Liver (tissue), 9 donors: ENCODE measurements around the gene PGBD4. TPM values are rescaled to one million over a fixed set of nuclear protein-coding genes. Genes with fewer than 3 reads are reported as not detected.

Experiments
- DNase-seq: peaks from one replicate; pipeline ENCODE4 v3.0.0-alpha.2; 2017; ENCODE audit warnings: low spot score
- H3K27ac ChIP-seq, 2 donors: one replicate each; pipeline ENCODE4 v1.7.0; 2013; ENCODE audit warnings: inconsistent platforms in 2 of 2, low read length in 2 of 2, control low read depth in 1 of 2, low read depth in 1 of 2, mild to moderate bottlenecking in 1 of 2
- H3K27me3 ChIP-seq, 4 donors: one replicate each; pipeline versions ENCODE4 v1.6.1 to v1.7.0; 2013; ENCODE audit warnings: low read length in 3 of 4, inconsistent platforms in 1 of 4, mild to moderate bottlenecking in 1 of 4, moderate library complexity in 1 of 4; ENCODE audit not compliant: control insufficient read depth in 4 of 4, insufficient read depth in 4 of 4
- H3K36me3 ChIP-seq, 4 donors: one replicate each; pipeline versions ENCODE4 v1.6.1 to v1.7.0; 2013; ENCODE audit warnings: low read length in 3 of 4, mild to moderate bottlenecking in 3 of 4, low read depth in 1 of 4, moderate library complexity in 1 of 4; ENCODE audit not compliant: control insufficient read depth in 4 of 4, insufficient read depth in 3 of 4
- H3K4me1 ChIP-seq, 4 donors: one replicate each; pipeline versions ENCODE4 v1.6.1 to v1.7.0; 2013; ENCODE audit warnings: low read length in 3 of 4, mild to moderate bottlenecking in 3 of 4, moderate library complexity in 1 of 4; ENCODE audit not compliant: control insufficient read depth in 4 of 4, insufficient read depth in 4 of 4
- H3K4me3 ChIP-seq, 3 donors: one replicate each; pipeline versions ENCODE4 v1.6.1 to v1.7.0; 2013; ENCODE audit warnings: low read length in 3 of 3, control low read depth in 1 of 3, low read depth in 1 of 3, mild to moderate bottlenecking in 1 of 3
- H3K9ac ChIP-seq, 2 donors: one replicate each; pipeline ENCODE4 v1.7.0; 2013; ENCODE audit warnings: low read length in 2 of 2, mild to moderate bottlenecking in 2 of 2, moderate library complexity in 2 of 2, control low read depth in 1 of 2, low read depth in 1 of 2
- H3K9me3 ChIP-seq, 4 donors: one replicate each; pipeline versions ENCODE4 v1.6.1 to v1.7.0; 2013; ENCODE audit warnings: low read length in 3 of 4; ENCODE audit not compliant: control insufficient read depth in 4 of 4
- ATF3 ChIP-seq: IDR thresholded peaks from 2 replicates; pipeline ENCODE4 v1.6.1; 2016; ENCODE audit warnings: antibody characterized with exemption
- CTCF ChIP-seq: fragments of 150-350 bp; IDR thresholded peaks from 2 replicates; pipeline ENCODE4 v1.5.1; 2017; ENCODE audit warnings: improper control_type of control experiment, low read depth, low read length; ENCODE audit not compliant: missing input control
- EGR1 ChIP-seq, 2 donors: IDR thresholded peaks; 2 replicates each; pipeline ENCODE4 v1.6.1; 2016 to 2018; ENCODE audit warnings: antibody characterized with exemption in 2 of 2, low read depth in 2 of 2
- FOXA1 ChIP-seq: IDR thresholded peaks from 2 replicates; pipeline ENCODE4 v1.6.1; 2016; ENCODE audit warnings: antibody characterized with exemption
- FOXA2 ChIP-seq: IDR thresholded peaks from 2 replicates; pipeline ENCODE4 v1.6.1; 2016; ENCODE audit warnings: antibody characterized with exemption
- GABPA ChIP-seq, 2 donors: IDR thresholded peaks in 1 of 2; conservative IDR thresholded peaks in 1 of 2; 2 replicates each; pipeline ENCODE4 v1.6.1; 2016; ENCODE audit warnings: antibody characterized with exemption in 2 of 2, mild to moderate bottlenecking in 1 of 2, moderate library complexity in 1 of 2
- HNF4A ChIP-seq, 2 donors: conservative IDR thresholded peaks; 2 replicates each; pipeline ENCODE4 v1.6.1; 2016; ENCODE audit warnings: antibody characterized with exemption in 2 of 2, mild to moderate bottlenecking in 2 of 2
- HNF4G ChIP-seq: IDR thresholded peaks from 2 replicates; pipeline ENCODE4 v1.6.1; 2016; ENCODE audit warnings: antibody characterized with exemption
- JUND ChIP-seq, 2 donors: IDR thresholded peaks; 2 replicates each; pipeline ENCODE4 v1.6.1; 2016; ENCODE audit warnings: antibody characterized with exemption in 2 of 2
- MAX ChIP-seq: IDR thresholded peaks from 2 replicates; pipeline ENCODE4 v1.6.1; 2016; ENCODE audit warnings: antibody characterized with exemption
- NR2F2 ChIP-seq: IDR thresholded peaks from 2 replicates; pipeline ENCODE4 v1.6.1; 2016; ENCODE audit warnings: antibody characterized with exemption
- RAD21 ChIP-seq, 2 donors: IDR thresholded peaks; 2 replicates each; pipeline ENCODE4 v1.6.1; 2016; ENCODE audit warnings: antibody characterized with exemption in 2 of 2, mild to moderate bottlenecking in 2 of 2
- REST ChIP-seq: IDR thresholded peaks from 2 replicates; pipeline ENCODE4 v1.6.1; 2016; ENCODE audit warnings: antibody characterized with exemption, mild to moderate bottlenecking
- RXRA ChIP-seq, 2 donors: IDR thresholded peaks; 2 replicates each; pipeline ENCODE4 v1.6.1; 2017 to 2018; ENCODE audit warnings: antibody characterized with exemption in 2 of 2, mild to moderate bottlenecking in 1 of 2
- SP1 ChIP-seq: IDR thresholded peaks from 2 replicates; pipeline ENCODE4 v1.6.1; 2018; ENCODE audit warnings: antibody characterized with exemption, mild to moderate bottlenecking
- TAF1 ChIP-seq: conservative IDR thresholded peaks from 2 replicates; pipeline ENCODE4 v1.6.1; 2016; ENCODE audit warnings: antibody characterized with exemption, mild to moderate bottlenecking
- ZBTB33 ChIP-seq: IDR thresholded peaks from 2 replicates; pipeline ENCODE4 v1.6.1; 2016; ENCODE audit warnings: antibody characterized with exemption
- WGBS: extraction: QIAGEN DNeasy Blood & Tissue Kit; methylation state at CpG from one replicate; pipeline ENCODE4 v1.1.7; 2013; 5-methylcytosine and 5-hydroxymethylcytosine counted together
- polyA plus RNA-seq, 2 donors: library from polyadenylated mRNA; stranded (reverse) in 1 of 2; unstranded in 1 of 2; fragments of 200-250 nt in 1 of 2; fragments of >200 nt in 1 of 2; fragmentation: Nextera tagmentation in 1 of 2; extraction: Ambion mirVana in 1 of 2; gene quantifications; one replicate each; pipeline versions ENCODE4 v1.2.1 to v1.2.3, GENCODE V29; 2013 to 2015
- total RNA-seq, 2 donors: library from RNA; depleted of rRNA; stranded (reverse); fragments of >200 nt; gene quantifications; one replicate each; pipeline ENCODE4 v1.2.3, GENCODE V29; 2014
- donor health status: healthy.
- donor health status: healthy.
- donor health status: healthy.
- donor health status: healthy.
- donor health status: healthy.

Gene PGBD4
- total and polyA plus RNA-seq, 4 donors = 0.39 to 1.1 (median 0.94) TPM

- Histone ChIP-seq H3K27me3 (no peaks in the 10 kb centered on the region), H3K4me3 (no peak overlapping the region), H3K9ac (no peak overlapping the region), H3K36me3 (no peaks in the 10 kb centered on the region), H3K9me3 (no peaks in the 10 kb centered on the region), H3K4me1 (no peaks in the 10 kb centered on the region), H3K27ac (no peak overlapping the region)
- 69% methylated on average over 2 of the region's 2 CpGs for WGBS
- no peak for DNase-seq
- no peak for TF ChIP-seq HNF4A (conservative IDR thresholded peaks at IDR 0.05)
- TF ChIP-seq MAX = no peak
These were observed 42.4 kb upstream of the PGBD4 start for GRCh38 chr15:34059476-34059875.

- no peaks in the 10 kb centered on the region for H3K36me3 ChIP-seq
- no peaks in the 10 kb centered on the region for H3K9me3 ChIP-seq
- TF ChIP-seq EGR1 (IDR thresholded peaks at IDR 0.05; ENCODE audit: low read depth in 2 of 2) (no peak), MAX (no peak), HNF4A (conservative IDR thresholded peaks at IDR 0.05) (no peak), SP1 (no peak), FOXA1 (no peak), CTCF (no peak), HNF4G (no peak), GABPA (IDR thresholded peaks at IDR 0.05 in 1 of 2, conservative IDR thresholded peaks at IDR 0.05 in 1 of 2) (no peak), JUND (IDR thresholded peaks at IDR 0.05) (no peak), NR2F2 (no peak)
- no peak overlapping the region for H3K4me3 ChIP-seq
- no peak overlapping the region for H3K27ac ChIP-seq
- H3K27me3 ChIP-seq = no peaks in the 10 kb centered on the region
- DNase-seq = no peak
- no peak overlapping the region for H3K9ac ChIP-seq
- no peaks in the 10 kb centered on the region for H3K4me1 ChIP-seq
- 81% methylated on average over 3 of the region's 3 CpGs for WGBS
These were observed 41.9 kb upstream of the PGBD4 start for GRCh38 chr15:34059946-34060345.

- H3K4me3 ChIP-seq = no peak overlapping the region
- no peaks in the 10 kb centered on the region for H3K9me3 ChIP-seq
- no peaks in the 10 kb centered on the region for H3K4me1 ChIP-seq
- DNase-seq = no peak
- no peak for TF ChIP-seq HNF4A (conservative IDR thresholded peaks at IDR 0.05)
- no peak for TF ChIP-seq RXRA (IDR thresholded peaks at IDR 0.05)
- TF ChIP-seq MAX = no peak
- no peak for TF ChIP-seq ATF3
- no peak for TF ChIP-seq ZBTB33
- no peak for TF ChIP-seq FOXA2
- TF ChIP-seq RAD21 (IDR thresholded peaks at IDR 0.05) = no peak
- no peak for TF ChIP-seq NR2F2
- no peak for TF ChIP-seq REST
- TF ChIP-seq FOXA1 = no peak
- no peak for TF ChIP-seq GABPA (IDR thresholded peaks at IDR 0.05 in 1 of 2, conservative IDR thresholded peaks at IDR 0.05 in 1 of 2)
- TF ChIP-seq JUND (IDR thresholded peaks at IDR 0.05) = no peak
- no peak for TF ChIP-seq TAF1
- TF ChIP-seq EGR1 (IDR thresholded peaks at IDR 0.05; ENCODE audit: low read depth in 2 of 2) = no peak
- H3K27ac ChIP-seq = no peak overlapping the region
- peaks cover 0 to 6% (median 0%) of the 10 kb centered on the region in 4 donors for H3K36me3 ChIP-seq
- 0% methylated on average over 1 of the region's 1 CpG for WGBS
- no peak overlapping the region for H3K9ac ChIP-seq
- no peaks in the 10 kb centered on the region for H3K27me3 ChIP-seq
These were observed 37.4 kb upstream of the PGBD4 start for GRCh38 chr15:34064438-34064837.
